CD14-positive monocyte (primary cell): ENCODE measurements around the gene GINS1. TPM values are rescaled to one million over a fixed set of nuclear protein-coding genes. Genes with fewer than 3 reads are reported as not detected.

ENCODE experiments used
- DNase-seq, 3 donors: peaks; one replicate each; pipeline ENCODE4 v3.0.0-alpha.2; 2011 to 2022
- H2AFZ ChIP-seq: 2 replicates; pipeline ENCODE4 v1.6.0; 2012; ENCODE audit warnings: mild to moderate bottlenecking, low read depth, low read length, inconsistent platforms; ENCODE audit not compliant: insufficient read depth, poor library complexity, severe bottlenecking
- H3K27ac ChIP-seq, 2 donors: 1 replicate in 1 of 2; 2 replicates in 1 of 2; pipeline ENCODE4 v1.5.1; 2012 to 2013; ENCODE audit warnings: low read length in 2 of 2, control low read depth in 1 of 2, inconsistent platforms in 1 of 2, low read depth in 1 of 2, mild to moderate bottlenecking in 1 of 2
- H3K27me3 ChIP-seq, 2 donors: one replicate each; pipeline versions ENCODE4 v1.6.0 to v1.6.1; 2011 to 2013; ENCODE audit warnings: low read length in 2 of 2; ENCODE audit not compliant: control insufficient read depth in 2 of 2, insufficient read depth in 2 of 2
- H3K36me3 ChIP-seq, 2 donors: replicated peaks in 1 of 2; 1 replicate in 1 of 2; 2 replicates in 1 of 2; pipeline versions ENCODE4 v1.5.1 to v1.6.1; 2012 to 2013; ENCODE audit warnings: low read length in 2 of 2, control low read depth in 1 of 2, inconsistent platforms in 1 of 2, mild to moderate bottlenecking in 1 of 2; ENCODE audit not compliant: insufficient read depth in 2 of 2, control insufficient read depth in 1 of 2
- H3K4me1 ChIP-seq, 2 donors: 1 replicate in 1 of 2; 2 replicates in 1 of 2; pipeline versions ENCODE4 v1.5.1 to v1.6.1; 2012 to 2013; ENCODE audit warnings: low read length in 2 of 2, control low read depth in 1 of 2, inconsistent platforms in 1 of 2, mild to moderate bottlenecking in 1 of 2, moderate library complexity in 1 of 2; ENCODE audit not compliant: insufficient read depth in 2 of 2, control insufficient read depth in 1 of 2
- H3K4me2 ChIP-seq: replicated peaks from 2 replicates; pipeline ENCODE3; 2012; ENCODE audit warnings: low read length, moderate library complexity, mild to moderate bottlenecking; ENCODE audit not compliant: poor library complexity, severe bottlenecking; ENCODE audit errors: extremely low read depth
- H3K4me3 ChIP-seq, 3 experiments: fragments of 200-600 bp in 1 of 3; sonication (generic) in 1 of 3; replicated peaks in 1 of 3; 1 replicate in 2 of 3; 2 replicates in 1 of 3; pipeline ENCODE4 v1.5.1; 2011 to 2013; ENCODE audit warnings: low read length in 3 of 3, mild to moderate bottlenecking in 3 of 3, control low read depth in 2 of 3, low read depth in 2 of 3, inconsistent platforms in 1 of 3, moderate library complexity in 1 of 3
- H3K79me2 ChIP-seq: 2 replicates; pipeline ENCODE4 v1.6.0; 2012; ENCODE audit warnings: mild to moderate bottlenecking, control low read depth, inconsistent platforms, low read length, moderate library complexity; ENCODE audit not compliant: insufficient read depth
- H3K9ac ChIP-seq: 2 replicates; pipeline ENCODE4 v1.6.0; 2017; ENCODE audit warnings: low read length, mild to moderate bottlenecking; ENCODE audit not compliant: insufficient read depth, poor library complexity, severe bottlenecking
- H3K9me3 ChIP-seq, 2 donors: replicated peaks in 1 of 2; 1 replicate in 1 of 2; 2 replicates in 1 of 2; pipeline versions ENCODE4 v1.5.1 to v1.6.1; 2012 to 2013; ENCODE audit warnings: low read length in 2 of 2, control low read depth in 1 of 2; ENCODE audit not compliant: control insufficient read depth in 1 of 2, insufficient read depth in 1 of 2
- H4K20me1 ChIP-seq: 2 replicates; pipeline ENCODE4 v1.6.0; 2012; ENCODE audit warnings: mild to moderate bottlenecking, low read length, control low read depth, moderate library complexity; ENCODE audit not compliant: insufficient read depth
- H3K27ac Mint-ChIP-seq, 7 donors: one replicate each; pipeline ENCODE4 v1.8.0; 2020; ENCODE audit warnings: mild to moderate bottlenecking in 7 of 7, mixed read lengths in 7 of 7, moderate library complexity in 6 of 7, inconsistent platforms in 2 of 7
- H3K27me3 Mint-ChIP-seq, 3 donors: one replicate each; pipeline ENCODE4 v1.8.0; 2021 to 2022; ENCODE audit warnings: low read depth in 3 of 3, mild to moderate bottlenecking in 3 of 3, mixed read lengths in 3 of 3, moderate library complexity in 3 of 3, inconsistent platforms in 1 of 3
- H3K36me3 Mint-ChIP-seq, 2 donors: one replicate each; pipeline ENCODE4 v1.8.0; 2020; ENCODE audit warnings: mixed read lengths in 2 of 2, inconsistent platforms in 1 of 2, mild to moderate bottlenecking in 1 of 2
- H3K4me1 Mint-ChIP-seq: one replicate; pipeline ENCODE4 v1.8.0; 2020; ENCODE audit warnings: mild to moderate bottlenecking, mixed read lengths
- H3K4me3 Mint-ChIP-seq, 2 donors: one replicate each; pipeline ENCODE4 v1.8.0; 2020; ENCODE audit warnings: mild to moderate bottlenecking in 2 of 2, mixed read lengths in 2 of 2, moderate library complexity in 1 of 2
- H3K9me3 Mint-ChIP-seq, 7 donors: one replicate each; pipeline ENCODE4 v1.8.0; 2020 to 2022; ENCODE audit warnings: mixed read lengths in 7 of 7, mild to moderate bottlenecking in 6 of 7, moderate library complexity in 6 of 7, inconsistent platforms in 2 of 7
- CTCF ChIP-seq: fragments of 200-600 bp; IDR thresholded peaks from one replicate; pipeline ENCODE4 v1.8.0; 2022; ENCODE audit warnings: antibody characterized with exemption, mild to moderate bottlenecking
- WGBS: methylation state at CpG from one replicate; pipeline ENCODE4 v1.1.5; 2013; ENCODE audit warnings: missing lambda C conversion rate; ENCODE audit not compliant: insufficient coverage; 5-methylcytosine and 5-hydroxymethylcytosine counted together
- intact Hi-C, 2 donors: fragments of 100-400 bp; cut with micrococcal nuclease; formaldehyde crosslinking; loops; one replicate each; pipeline versions ENCODE4 v1.15.0 to v1.15.1; 2023
- polyA plus RNA-seq, 3 donors: library from polyadenylated mRNA; depleted of rRNA in 1 of 3; unstranded in 2 of 3; stranded (reverse) in 1 of 3; fragments of 300-500 nt in 2 of 3; fragments of >200 nt in 1 of 3; fragmentation: Illumina TruSeq in 2 of 3; gene quantifications; 1 replicate in 2 of 3; 2 replicates in 1 of 3; pipeline ENCODE4 v1.2.3, GENCODE V29; 2012 to 2021

The GINS1 gene
- polyA plus RNA-seq, 3 donors = 0.16 to 0.48 (median 0.28) TPM

GRCh38 chr20:25494506-25495188, 87.2 kb downstream of the GINS1 start:
- no peak overlapping the region for H3K27ac ChIP-seq
- Mint-ChIP-seq H3K36me3 (no peaks in the 10 kb centered on the region), H3K4me3 (no peak overlapping the region), H3K27me3 (peaks cover 1 to 6% (median 5%) of the 10 kb centered on the region in 3 donors), H3K9me3 (no peaks in the 10 kb centered on the region), H3K27ac (peak overlapping the region in 1 of 7 donors; percentile 22), H3K4me1 (no peaks in the 10 kb centered on the region)
- H3K9me3 ChIP-seq = no peaks in the 10 kb centered on the region
- no peak overlapping the region for H3K9ac ChIP-seq
- H3K4me3 ChIP-seq = no peak overlapping the region
- H3K4me2 ChIP-seq = no peak overlapping the region
- no peaks in the 10 kb centered on the region for H3K27me3 ChIP-seq
- 91% methylated on average over 13 of the region's 17 CpGs for WGBS
- no peaks in the 10 kb centered on the region for H3K79me2 ChIP-seq
- no peak for TF ChIP-seq CTCF
- no peak for DNase-seq
- H3K36me3 ChIP-seq = no peaks in the 10 kb centered on the region
- no peak overlapping the region for H2AFZ ChIP-seq
- intact Hi-C loops = no loop called here
- H3K4me1 ChIP-seq = no peaks in the 10 kb centered on the region
- H4K20me1 ChIP-seq = no peaks in the 10 kb centered on the region

GRCh38 chr20:25495189-25495824, 87.8 kb downstream of the GINS1 start:
- no peak overlapping the region for H2AFZ ChIP-seq
- no peak overlapping the region for H3K27ac ChIP-seq
- Mint-ChIP-seq H3K36me3 (no peaks in the 10 kb centered on the region), H3K9me3 (no peaks in the 10 kb centered on the region), H3K27ac (no peak overlapping the region), H3K4me3 (no peak overlapping the region), H3K27me3 (peaks cover 1 to 6% (median 5%) of the 10 kb centered on the region in 3 donors), H3K4me1 (no peaks in the 10 kb centered on the region)
- no peak overlapping the region for H3K4me3 ChIP-seq
- H3K36me3 ChIP-seq = no peaks in the 10 kb centered on the region
- no peaks in the 10 kb centered on the region for H3K9me3 ChIP-seq
- no peak for DNase-seq
- TF ChIP-seq CTCF = no peak
- H3K4me1 ChIP-seq = no peaks in the 10 kb centered on the region
- intact Hi-C loops = no loop called here
- WGBS = 88% methylated on average over 18 of the region's 18 CpGs
- no peaks in the 10 kb centered on the region for H4K20me1 ChIP-seq
- no peaks in the 10 kb centered on the region for H3K27me3 ChIP-seq
- H3K4me2 ChIP-seq = no peak overlapping the region
- no peaks in the 10 kb centered on the region for H3K79me2 ChIP-seq
- no peak overlapping the region for H3K9ac ChIP-seq
